KOPT-K1 (cell line): ENCODE measurements around the gene NPAS1.

Experiments used
- H3K27ac ChIP-seq: fragments of 200-600 bp; sonication (generic); 2 replicates; pipeline ENCODE4 v1.5.1; 2016; ENCODE audit warnings: antibody characterized with exemption, mild to moderate bottlenecking, low read depth, low read length; ENCODE audit not compliant: poor library complexity, severe bottlenecking
- H3K36me3 ChIP-seq: fragments of 200-600 bp; sonication (generic); 2 replicates; pipeline ENCODE4 v1.5.1; 2017; ENCODE audit warnings: antibody characterized with exemption, mild to moderate bottlenecking, low read length, moderate library complexity; ENCODE audit not compliant: insufficient read depth
- H3K9me3 ChIP-seq: fragments of 200-600 bp; sonication (generic); 2 replicates; pipeline ENCODE4 v1.5.1; 2017; ENCODE audit warnings: antibody characterized with exemption, low read length, mild to moderate bottlenecking; ENCODE audit not compliant: insufficient read depth, poor library complexity, severe bottlenecking

The NPAS1 gene

DNA sequence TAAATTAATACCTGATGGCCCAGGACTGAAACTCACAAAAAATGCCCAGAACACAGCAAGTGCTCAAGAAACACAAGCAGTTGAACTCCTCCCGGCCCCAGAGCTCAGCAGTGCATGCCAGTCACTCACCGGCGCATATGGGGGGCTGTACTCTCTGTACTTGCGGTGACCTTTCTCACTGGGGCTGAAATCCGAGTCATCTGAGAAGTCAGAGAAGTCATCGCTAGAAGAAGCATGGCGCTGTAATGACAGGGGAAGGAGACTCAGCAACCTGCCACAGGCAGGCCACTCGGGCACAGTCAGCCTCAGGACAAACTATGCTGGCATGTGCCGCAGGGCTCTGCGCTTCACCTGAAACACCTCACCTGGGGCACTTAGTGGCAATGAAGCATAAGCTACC, 74.2 kb downstream of the NPAS1 start:
- Histone ChIP-seq H3K36me3 (peaks cover 79% of the 10 kb centered on the region), H3K27ac (peak overlapping the region; percentile 85), H3K9me3 (no peaks in the 10 kb centered on the region)

DNA sequence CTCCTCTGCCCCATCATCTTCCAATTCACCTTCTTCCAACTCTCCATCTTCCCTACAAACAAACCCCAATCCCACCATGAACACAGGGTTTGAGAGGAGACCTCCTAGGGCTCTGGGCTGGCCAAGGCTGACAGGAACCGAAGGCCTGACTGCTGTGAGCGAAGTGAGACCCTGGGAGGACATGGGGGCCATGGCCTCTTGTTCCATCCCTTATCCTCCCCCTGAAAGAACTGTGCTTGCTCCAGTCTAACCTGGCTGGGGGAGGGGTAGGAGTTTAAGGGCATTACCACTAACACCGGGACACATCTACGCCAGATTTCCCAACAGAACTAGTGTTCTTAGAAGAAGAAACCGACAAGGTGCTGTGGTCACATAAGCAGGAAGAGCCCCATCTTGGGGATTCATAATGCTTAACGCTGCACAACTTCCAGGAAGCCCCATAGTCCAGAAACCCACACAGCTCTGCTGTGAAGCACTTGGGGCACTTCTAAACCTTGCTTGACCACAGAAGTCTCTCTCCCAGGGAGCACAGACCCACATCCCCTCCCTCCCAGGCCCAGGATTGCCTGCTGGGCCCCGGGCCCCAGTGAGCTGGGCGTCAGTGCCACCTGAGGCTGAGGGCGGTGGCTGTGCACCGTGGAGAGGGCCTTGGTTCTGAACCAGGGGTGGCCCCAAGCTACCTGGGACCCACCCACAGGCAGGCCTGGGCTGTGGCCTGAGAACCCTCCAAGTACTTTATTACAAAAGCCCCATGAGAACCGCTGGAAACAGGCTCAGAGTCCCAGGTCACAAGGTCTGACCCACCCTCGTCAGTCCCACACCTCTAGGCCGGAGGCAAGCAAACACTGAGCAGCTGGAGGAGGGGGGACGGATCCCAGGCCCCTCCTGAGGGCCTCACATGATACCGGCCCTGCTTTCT, 75.2 kb downstream of the NPAS1 start:
- H3K36me3 ChIP-seq, result peaks cover 75% of the 10 kb centered on the region
- H3K27ac ChIP-seq, result peak overlapping the region; percentile 85
- H3K9me3 ChIP-seq, result no peaks in the 10 kb centered on the region
